HEK293 (cell line): Measurements from ENCODE around the gene ATP6V0C.

Experiments used
- ATF2 ChIP-seq: fragments of 450-650 bp; formaldehyde crosslinking; IDR thresholded peaks from 2 replicates; pipeline ENCODE4 v1.5.1; 2016; ENCODE audit warnings: missing biosample characterization, missing genetic modification characterization, low read depth
- BCL11A ChIP-seq: fragments of 450-650 bp; formaldehyde crosslinking; IDR thresholded peaks from 2 replicates; pipeline ENCODE4 v1.5.1; 2016; ENCODE audit warnings: low read depth, missing biosample characterization, missing genetic modification characterization
- ELK4 ChIP-seq: IDR thresholded peaks from 2 replicates; pipeline ENCODE4 v1.6.1; 2011; ENCODE audit warnings: mild to moderate bottlenecking, low read depth, low read length, borderline replicate concordance
- KLF8 ChIP-seq: fragments of 450-650 bp; formaldehyde crosslinking; IDR thresholded peaks from 2 replicates; pipeline ENCODE4 v1.5.1; 2016; ENCODE audit warnings: missing biosample characterization, missing genetic modification characterization
- MEIS1 ChIP-seq: sonication (generic); formaldehyde crosslinking; IDR thresholded peaks from 2 replicates; pipeline ENCODE4 v1.8.1; 2022; ENCODE audit warnings: missing genetic modification reagents, mild to moderate bottlenecking, borderline replicate concordance
- OVOL3 ChIP-seq: fragments of 450-650 bp; formaldehyde crosslinking; IDR thresholded peaks from 2 replicates; pipeline ENCODE4 v1.5.1; 2016; ENCODE audit warnings: missing biosample characterization, missing genetic modification characterization
- RBAK ChIP-seq: fragments of 450-650 bp; formaldehyde crosslinking; IDR thresholded peaks from 2 replicates; pipeline ENCODE4 v1.5.1; 2016; ENCODE audit warnings: missing biosample characterization, missing genetic modification characterization
- REPIN1 ChIP-seq: fragments of 450-650 bp; formaldehyde crosslinking; IDR thresholded peaks from 2 replicates; pipeline ENCODE4 v1.5.1; 2017; ENCODE audit warnings: missing biosample characterization, missing genetic modification characterization, low read depth
- SCRT2 ChIP-seq: fragments of 450-650 bp; formaldehyde crosslinking; IDR thresholded peaks from 2 replicates; pipeline ENCODE4 v1.5.1; 2016; ENCODE audit warnings: missing biosample characterization, missing genetic modification characterization
- ZBTB1 ChIP-seq: fragments of 450-650 bp; formaldehyde crosslinking; IDR thresholded peaks from 2 replicates; pipeline ENCODE4 v1.5.1; 2016; ENCODE audit warnings: missing biosample characterization, missing genetic modification characterization
- ZBTB10 ChIP-seq: fragments of 450-650 bp; formaldehyde crosslinking; IDR thresholded peaks from 2 replicates; pipeline ENCODE4 v1.5.1; 2016; ENCODE audit warnings: missing biosample characterization, missing genetic modification characterization
- ZBTB48 ChIP-seq: fragments of 450-650 bp; formaldehyde crosslinking; IDR thresholded peaks from 2 replicates; pipeline ENCODE4 v1.5.1; 2016; ENCODE audit warnings: missing biosample characterization, missing genetic modification characterization
- ZNF121 ChIP-seq: fragments of 450-650 bp; formaldehyde crosslinking; IDR thresholded peaks from 2 replicates; pipeline ENCODE4 v1.5.1; 2016; ENCODE audit warnings: missing biosample characterization, missing genetic modification characterization
- ZNF138 ChIP-seq: fragments of 450-650 bp; formaldehyde crosslinking; IDR thresholded peaks from 2 replicates; pipeline ENCODE4 v1.5.1; 2016; ENCODE audit warnings: missing biosample characterization, missing genetic modification characterization, borderline replicate concordance
- ZNF2 ChIP-seq: fragments of 450-650 bp; formaldehyde crosslinking; IDR thresholded peaks from 2 replicates; pipeline ENCODE4 v1.5.1; 2016; ENCODE audit warnings: missing biosample characterization, missing genetic modification characterization
- ZNF214 ChIP-seq: fragments of 450-650 bp; formaldehyde crosslinking; IDR thresholded peaks from 2 replicates; pipeline ENCODE4 v1.5.1; 2017; ENCODE audit warnings: missing biosample characterization, mild to moderate bottlenecking, missing genetic modification characterization, borderline replicate concordance
- ZNF223 ChIP-seq: fragments of 450-650 bp; formaldehyde crosslinking; IDR thresholded peaks from 2 replicates; pipeline ENCODE4 v1.5.1; 2016; ENCODE audit warnings: missing biosample characterization, missing genetic modification characterization
- ZNF274 ChIP-seq, 2 experiments: fragments of 200-500 bp in 1 of 2; fragments of 450-650 bp in 1 of 2; sonication (Bioruptor generic) in 1 of 2; formaldehyde crosslinking in 1 of 2; IDR thresholded peaks; 2 replicates each; pipeline versions ENCODE4 v1.5.1 to v1.6.1; 2014 to 2016; ENCODE audit warnings: borderline replicate concordance in 1 of 2, inconsistent platforms in 1 of 2, low read length in 1 of 2, missing biosample characterization in 1 of 2, missing genetic modification characterization in 1 of 2
- ZNF391 ChIP-seq: fragments of 450-650 bp; formaldehyde crosslinking; IDR thresholded peaks from 2 replicates; pipeline ENCODE4 v1.5.1; 2016; ENCODE audit warnings: low read depth, missing biosample characterization, missing genetic modification characterization, borderline replicate concordance
- ZNF398 ChIP-seq: fragments of 450-650 bp; formaldehyde crosslinking; IDR thresholded peaks from 2 replicates; pipeline ENCODE4 v1.5.1; 2017; ENCODE audit warnings: missing biosample characterization, missing genetic modification characterization
- ZNF529 ChIP-seq: fragments of 450-650 bp; formaldehyde crosslinking; IDR thresholded peaks from 2 replicates; pipeline ENCODE4 v1.5.1; 2017; ENCODE audit warnings: missing genetic modification characterization, missing biosample characterization; ENCODE audit not compliant: insufficient replicate concordance
- ZNF548 ChIP-seq: fragments of 450-650 bp; formaldehyde crosslinking; IDR thresholded peaks from 2 replicates; pipeline ENCODE4 v1.5.1; 2016; ENCODE audit warnings: missing biosample characterization, missing genetic modification characterization
- ZNF571 ChIP-seq: fragments of 450-650 bp; formaldehyde crosslinking; IDR thresholded peaks from 2 replicates; pipeline ENCODE4 v1.5.0; 2017; ENCODE audit warnings: missing biosample characterization, missing genetic modification characterization
- ZNF624 ChIP-seq: fragments of 450-650 bp; formaldehyde crosslinking; IDR thresholded peaks from 2 replicates; pipeline ENCODE4 v1.5.1; 2017; ENCODE audit warnings: missing biosample characterization, missing genetic modification characterization
- ZNF639 ChIP-seq: fragments of 450-650 bp; formaldehyde crosslinking; IDR thresholded peaks from 2 replicates; pipeline ENCODE4 v1.5.1; 2016; ENCODE audit warnings: missing biosample characterization, missing genetic modification characterization
- ZNF645 ChIP-seq: fragments of 450-650 bp; formaldehyde crosslinking; IDR thresholded peaks from 2 replicates; pipeline ENCODE4; 2016; ENCODE audit warnings: missing biosample characterization, missing genetic modification characterization
- ZNF701 ChIP-seq: fragments of 450-650 bp; formaldehyde crosslinking; IDR thresholded peaks from 2 replicates; pipeline ENCODE4 v1.5.1; 2016; ENCODE audit warnings: missing biosample characterization, missing genetic modification characterization
- ZNF707 ChIP-seq: fragments of 450-650 bp; formaldehyde crosslinking; IDR thresholded peaks from 2 replicates; pipeline ENCODE4 v1.5.1; 2016; ENCODE audit warnings: missing biosample characterization, missing genetic modification characterization
- ZNF776 ChIP-seq: fragments of 450-650 bp; formaldehyde crosslinking; IDR thresholded peaks from 2 replicates; pipeline ENCODE4 v1.5.0; 2017; ENCODE audit warnings: missing biosample characterization, missing genetic modification characterization, borderline replicate concordance
- ZNF777 ChIP-seq: fragments of 450-650 bp; formaldehyde crosslinking; IDR thresholded peaks from 2 replicates; pipeline ENCODE4 v1.5.1; 2017; ENCODE audit warnings: missing biosample characterization, missing genetic modification characterization, borderline replicate concordance

The ATP6V0C gene

GRCh38 chr16:2500918-2501750 lies 12.6 kb upstream of the ATP6V0C start (continued):
- no peak for TF ChIP-seq SCRT2
- no peak for TF ChIP-seq ZNF121 (tag by site-specific recombination)
- TF ChIP-seq ZNF391 (tag by site-specific recombination) = peak; percentile 83; the same call in 1 of the 2 replicates
- TF ChIP-seq ZNF214 (tag by site-specific recombination) = no peak
- 0 out of 2 replicates have a peak, but pooled peaks have one; percentile 22 for TF ChIP-seq KLF8 (tag by site-specific recombination)
- no peak for TF ChIP-seq ZNF639 (tag by site-specific recombination)
- no peak for TF ChIP-seq ZNF624 (tag by site-specific recombination)
- TF ChIP-seq ZNF707 = no peak
- no peak for TF ChIP-seq REPIN1 (tag by site-specific recombination)
- no peak for TF ChIP-seq ATF2 (tag by site-specific recombination)
- no peak for TF ChIP-seq ZNF571
- no peak for TF ChIP-seq ZNF777 (tag by site-specific recombination)
- TF ChIP-seq ZNF398 (tag by site-specific recombination) = peak; percentile 81
- no peak for TF ChIP-seq ZNF274 (IDR thresholded peaks at IDR 0.05; ENCODE audit: low read length)
- no peak for TF ChIP-seq ZNF274 (tag by site-specific recombination; IDR thresholded peaks at IDR 0.05; ENCODE audit: borderline replicate concordance)
- TF ChIP-seq ZBTB10 = no peak
- no peak for TF ChIP-seq ELK4
- TF ChIP-seq ZNF529 (tag by site-specific recombination) = no peak
- TF ChIP-seq OVOL3 (tag by site-specific recombination) = no peak
- TF ChIP-seq MEIS1 = no peak
- TF ChIP-seq ZNF776 (tag by site-specific recombination) = no peak
- TF ChIP-seq RBAK = no peak
- no peak for TF ChIP-seq ZNF138 (tag by site-specific recombination)
- no peak for TF ChIP-seq ZNF223 (tag by site-specific recombination)
- TF ChIP-seq ZNF548 (tag by site-specific recombination) = no peak
- TF ChIP-seq ZNF2 = peak; percentile 82; the same call in 1 of the 2 replicates
- TF ChIP-seq ZNF645 (tag by site-specific recombination) = no peak
- no peak for TF ChIP-seq ZBTB1 (tag by site-specific recombination)
- TF ChIP-seq ZBTB48 (tag by site-specific recombination) = peak; percentile 56; the same call in 1 of the 2 replicates
- no peak for TF ChIP-seq BCL11A (tag by site-specific recombination)
- no peak for TF ChIP-seq ZNF701 (tag by site-specific recombination)
